ENCODE data around the gene SSPN. TPM values are rescaled to one million over a fixed set of nuclear protein-coding genes. Genes with fewer than 3 reads are reported as not detected.

The SSPN gene
- 0.47 TPM for polyA plus RNA-seq (2012; ENCODE audit: missing spikeins)

- peak; percentile 72 for FAIRE-seq
- TF ChIP-seq TAF1 (IDR thresholded peaks at IDR 0.05; ENCODE audit: borderline replicate concordance, low read depth, low read length) (no peak), POLR2A (IDR thresholded peaks at IDR 0.05; ENCODE audit: low read depth, low read length) (no peak), POLR2AphosphoS5 (IDR thresholded peaks at IDR 0.05; ENCODE audit: low read depth, low read length) (no peak)
- no peak for DNase-seq (ENCODE audit: insufficient read length)
These were observed at the start of gene SSPN for GRCh38 chr12:26195250-26195640. Gene SSPN, plus strand, starts transcription at chr12:26195573. Its CDS starts 100 bp downstream, at chr12:26195673.

- DNase-seq (ENCODE audit: insufficient read length) (no peak), FAIRE-seq (no peak)
- TF ChIP-seq POLR2AphosphoS5 (IDR thresholded peaks at IDR 0.05; ENCODE audit: low read depth, low read length): no peak
- TF ChIP-seq TAF1 (IDR thresholded peaks at IDR 0.05; ENCODE audit: borderline replicate concordance, low read depth, low read length): no peak
- TF ChIP-seq POLR2A (IDR thresholded peaks at IDR 0.05; ENCODE audit: low read depth, low read length): no peak
These were observed 47.1 kb upstream of the SSPN start for GRCh38 chr12:26148291-26148690.

GRCh38 chr12:26149968-26150500 is 45.3 kb upstream of the SSPN start:
- no peak for DNase-seq (ENCODE audit: insufficient read length)

GRCh38 chr12:26150736-26151450 is 44.5 kb upstream of the SSPN start:
- no peak for DNase-seq (ENCODE audit: insufficient read length)
- TF ChIP-seq TAF1 (IDR thresholded peaks at IDR 0.05; ENCODE audit: borderline replicate concordance, low read depth, low read length) (no peak), POLR2A (IDR thresholded peaks at IDR 0.05; ENCODE audit: low read depth, low read length) (no peak), POLR2AphosphoS5 (IDR thresholded peaks at IDR 0.05; ENCODE audit: low read depth, low read length) (no peak)

More at GRCh38 chr12:26149968-26150500, 45.3 kb upstream of the SSPN start:
- no peak for TF ChIP-seq TAF1 (IDR thresholded peaks at IDR 0.05; ENCODE audit: borderline replicate concordance, low read depth, low read length)
- no peak for TF ChIP-seq POLR2A (IDR thresholded peaks at IDR 0.05; ENCODE audit: low read depth, low read length)
- no peak for TF ChIP-seq POLR2AphosphoS5 (IDR thresholded peaks at IDR 0.05; ENCODE audit: low read depth, low read length)
- FAIRE-seq: no peak

GRCh38 chr12:26152507-26153102 is 42.8 kb upstream of the SSPN start:
- no peak for FAIRE-seq
- TF ChIP-seq POLR2AphosphoS5 (IDR thresholded peaks at IDR 0.05; ENCODE audit: low read depth, low read length): no peak
- TF ChIP-seq TAF1 (IDR thresholded peaks at IDR 0.05; ENCODE audit: borderline replicate concordance, low read depth, low read length): no peak
- no peak for TF ChIP-seq POLR2A (IDR thresholded peaks at IDR 0.05; ENCODE audit: low read depth, low read length)
- no peak for DNase-seq (ENCODE audit: insufficient read length)

More at GRCh38 chr12:26150736-26151450, 44.5 kb upstream of the SSPN start:
- FAIRE-seq: no peak

- FAIRE-seq (no peak), DNase-seq (ENCODE audit: insufficient read length) (no peak)
- TF ChIP-seq POLR2AphosphoS5 (IDR thresholded peaks at IDR 0.05; ENCODE audit: low read depth, low read length) (no peak), TAF1 (IDR thresholded peaks at IDR 0.05; ENCODE audit: borderline replicate concordance, low read depth, low read length) (no peak), POLR2A (IDR thresholded peaks at IDR 0.05; ENCODE audit: low read depth, low read length) (no peak)
These were observed 41.8 kb upstream of the SSPN start for GRCh38 chr12:26153421-26154154.

GRCh38 chr12:26156201-26156871 is 39.0 kb upstream of the SSPN start:
- DNase-seq (ENCODE audit: insufficient read length) (peak; percentile 19), FAIRE-seq (peak; percentile 97)
- TF ChIP-seq POLR2A (IDR thresholded peaks at IDR 0.05; ENCODE audit: low read depth, low read length): peak; percentile 59
- peak; percentile 83; the same call in 1 of the 2 replicates for TF ChIP-seq POLR2AphosphoS5 (IDR thresholded peaks at IDR 0.05; ENCODE audit: low read depth, low read length)
- TF ChIP-seq TAF1 (IDR thresholded peaks at IDR 0.05; ENCODE audit: borderline replicate concordance, low read depth, low read length): no peak

- DNase-seq (ENCODE audit: insufficient read length) (no peak), FAIRE-seq (no peak)
- no peak for TF ChIP-seq POLR2AphosphoS5 (IDR thresholded peaks at IDR 0.05; ENCODE audit: low read depth, low read length)
- no peak for TF ChIP-seq POLR2A (IDR thresholded peaks at IDR 0.05; ENCODE audit: low read depth, low read length)
- TF ChIP-seq TAF1 (IDR thresholded peaks at IDR 0.05; ENCODE audit: borderline replicate concordance, low read depth, low read length): no peak
These were observed 38.4 kb upstream of the SSPN start for GRCh38 chr12:26157001-26157400.

GRCh38 chr12:26158078-26158764 is 37.2 kb upstream of the SSPN start:
- peak; percentile 73 for FAIRE-seq
- no peak for TF ChIP-seq TAF1 (IDR thresholded peaks at IDR 0.05; ENCODE audit: borderline replicate concordance, low read depth, low read length)
- no peak for TF ChIP-seq POLR2A (IDR thresholded peaks at IDR 0.05; ENCODE audit: low read depth, low read length)
- TF ChIP-seq POLR2AphosphoS5 (IDR thresholded peaks at IDR 0.05; ENCODE audit: low read depth, low read length): no peak
- DNase-seq (ENCODE audit: insufficient read length): no peak

GRCh38 chr12:26162174-26162573 is 33.2 kb upstream of the SSPN start:
- no peak for DNase-seq (ENCODE audit: insufficient read length)
- FAIRE-seq: peak; percentile 65
- TF ChIP-seq TAF1 (IDR thresholded peaks at IDR 0.05; ENCODE audit: borderline replicate concordance, low read depth, low read length) (no peak), POLR2A (IDR thresholded peaks at IDR 0.05; ENCODE audit: low read depth, low read length) (no peak), POLR2AphosphoS5 (IDR thresholded peaks at IDR 0.05; ENCODE audit: low read depth, low read length) (no peak)

Measured in GM12892 (cell line).